ENCODE measurements around the gene HOXB6.

Gene HOXB6

GRCh38 chr17:48593840-48594537, 10.8 kb downstream of the HOXB6 start:
- DNase-seq = peak; percentile 54

GRCh38 chr17:48593126-48593829, 11.5 kb downstream of the HOXB6 start, which contains the start of gene HOXB5:
Gene HOXB5 (minus strand): TSS chr17:48593779. CDS start chr17:48593682, 97 bp downstream.
- no peak for DNase-seq

DNA sequence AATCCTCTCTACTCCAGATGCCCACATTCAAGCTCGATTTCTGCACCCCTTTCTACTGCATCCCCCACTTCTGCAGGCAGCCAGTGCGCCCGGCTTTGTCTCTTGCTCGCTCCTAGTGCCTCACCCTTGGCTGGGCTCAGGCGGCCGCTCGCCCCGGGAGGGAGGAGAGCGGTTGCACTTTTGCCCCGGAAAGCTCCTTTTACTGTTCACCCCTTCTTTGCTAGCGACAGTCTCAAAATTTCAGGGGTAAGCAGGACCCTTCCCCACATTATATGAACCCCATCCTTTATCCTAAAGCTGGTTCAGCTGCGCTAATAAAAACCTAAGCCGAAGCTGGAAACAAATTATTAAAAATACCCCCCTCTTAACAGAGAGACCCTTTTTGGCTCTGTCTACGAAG, 12.2 kb downstream of the HOXB6 start:
- DNase-seq = no peak

DNA sequence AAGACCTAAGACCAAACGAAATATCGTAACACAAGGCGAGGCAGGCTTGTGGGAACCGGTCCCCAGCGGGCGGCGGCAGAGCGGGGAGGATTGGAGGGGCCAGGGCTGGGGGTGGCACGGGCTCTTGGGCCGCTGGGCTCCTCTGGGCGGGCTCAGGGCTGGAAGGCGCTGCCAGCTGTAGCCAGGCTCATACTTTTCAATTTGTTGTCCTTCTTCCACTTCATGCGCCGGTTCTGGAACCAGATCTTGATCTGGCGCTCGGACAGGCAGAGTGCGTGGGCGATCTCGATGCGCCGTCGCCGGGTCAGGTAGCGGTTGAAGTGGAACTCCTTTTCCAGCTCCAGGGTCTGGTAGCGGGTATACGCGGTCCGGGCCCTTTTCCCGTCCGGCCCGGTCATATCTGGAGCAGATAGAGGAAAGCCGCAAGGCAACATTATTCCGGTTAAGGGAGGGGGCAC, 12.7 kb downstream of the HOXB6 start:
- no peak for DNase-seq

DNA sequence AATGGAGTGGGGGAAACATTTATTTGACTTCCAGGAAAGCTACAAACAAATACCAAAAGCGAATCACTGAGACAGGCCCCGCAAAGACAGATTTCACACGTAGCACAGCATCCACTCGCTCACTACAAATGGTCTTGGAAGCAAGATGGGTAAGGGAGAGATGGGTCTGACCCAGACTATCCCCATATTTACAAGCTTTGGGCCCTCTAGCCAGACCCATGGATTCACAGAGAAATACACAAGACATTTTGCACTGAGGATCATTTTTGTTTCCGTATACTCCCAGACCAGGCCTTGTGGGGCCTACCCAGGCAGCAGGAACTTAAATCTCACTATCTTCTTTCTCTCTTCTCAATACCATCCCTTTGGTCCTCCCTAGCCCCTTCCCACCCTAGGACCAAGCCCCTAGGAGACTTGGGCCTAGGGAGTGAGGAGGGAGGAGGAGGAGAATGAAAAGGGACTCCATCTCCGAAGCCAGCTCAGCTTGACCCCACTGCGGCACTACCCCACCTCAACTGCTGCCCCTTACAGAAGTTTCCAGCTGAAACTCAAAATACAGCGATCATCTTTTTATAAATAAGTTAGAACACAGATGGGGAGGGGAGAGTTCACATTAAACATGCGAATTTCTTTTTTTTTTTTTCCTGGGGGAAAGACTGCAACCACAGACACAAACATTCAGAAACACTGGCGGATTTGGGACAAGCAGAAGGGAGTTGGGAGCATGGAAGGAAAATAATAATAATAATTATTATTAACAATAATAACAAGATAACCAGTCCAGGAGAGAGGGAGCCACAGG, 13.3 kb downstream of the HOXB6 start:
- DNase-seq = no peak

GRCh38 chr17:48590607-48591161, 14.1 kb downstream of the HOXB6 start:
- no peak for DNase-seq

GRCh38 chr17:48589831-48590606, 14.8 kb downstream of the HOXB6 start, which contains the start of gene HOXB3:
Gene HOXB3 (minus strand): TSS chr17:48590241. CDS start chr17:48552474, 37,767 bp downstream.
- DNase-seq = no peak

DNA sequence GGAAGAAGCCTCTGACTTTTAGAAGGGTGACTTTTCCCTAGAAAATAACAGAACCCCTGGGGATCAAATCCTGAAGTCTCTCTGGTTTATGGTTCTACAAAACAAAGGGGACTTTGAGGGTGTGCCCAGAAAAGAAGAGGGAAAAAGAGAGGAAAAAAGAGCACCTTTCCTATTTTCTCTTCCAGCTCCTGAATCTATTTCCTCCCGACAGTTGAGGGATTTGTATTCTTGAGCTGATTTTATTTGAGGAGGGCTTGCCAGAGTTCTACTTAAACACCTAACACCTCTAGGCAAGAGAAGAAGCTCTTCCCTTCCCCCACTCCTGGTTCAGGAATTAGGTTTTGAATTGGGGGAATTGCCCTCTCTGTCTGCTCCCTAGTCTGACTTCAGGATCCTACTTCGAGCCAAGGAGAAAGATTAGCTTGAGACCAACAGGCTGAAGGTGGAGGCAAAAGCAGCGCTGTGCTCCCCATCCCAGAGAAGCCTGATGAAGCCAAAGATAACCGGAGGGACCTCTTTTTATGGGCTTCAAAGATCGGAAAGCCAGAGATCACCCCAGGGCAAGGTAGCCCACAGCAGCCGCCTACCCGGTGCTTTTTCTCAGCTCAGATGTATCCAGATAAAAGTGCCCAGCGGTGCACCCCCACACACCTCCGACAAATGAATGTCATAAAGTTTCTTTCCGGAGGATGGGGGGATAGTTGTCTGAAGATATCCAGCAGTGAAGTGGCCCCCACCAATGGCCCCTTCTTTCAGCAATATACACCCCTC, 15.5 kb downstream of the HOXB6 start:
- no peak for DNase-seq

GRCh38 chr17:48588528-48588927, 16.3 kb downstream of the HOXB6 start:
- no peak for DNase-seq

DNA sequence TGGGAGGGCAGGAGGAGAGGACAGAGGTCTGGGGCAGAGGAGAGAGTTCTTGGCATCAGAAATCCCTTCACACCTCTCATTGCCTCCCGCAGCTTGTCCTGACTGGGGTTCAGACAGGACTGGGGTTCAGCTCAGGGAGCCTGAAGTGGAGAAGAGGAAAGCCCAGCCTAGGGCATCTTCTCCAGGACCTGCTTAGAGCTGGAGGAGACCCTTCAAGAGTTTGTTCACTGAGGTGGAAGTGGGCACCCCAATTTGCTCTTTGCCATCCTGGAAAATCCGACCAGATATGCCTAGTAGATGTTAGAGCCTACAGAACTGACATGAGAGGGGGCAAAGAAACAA, 16.7 kb downstream of the HOXB6 start:
- DNase-seq = no peak

DNA sequence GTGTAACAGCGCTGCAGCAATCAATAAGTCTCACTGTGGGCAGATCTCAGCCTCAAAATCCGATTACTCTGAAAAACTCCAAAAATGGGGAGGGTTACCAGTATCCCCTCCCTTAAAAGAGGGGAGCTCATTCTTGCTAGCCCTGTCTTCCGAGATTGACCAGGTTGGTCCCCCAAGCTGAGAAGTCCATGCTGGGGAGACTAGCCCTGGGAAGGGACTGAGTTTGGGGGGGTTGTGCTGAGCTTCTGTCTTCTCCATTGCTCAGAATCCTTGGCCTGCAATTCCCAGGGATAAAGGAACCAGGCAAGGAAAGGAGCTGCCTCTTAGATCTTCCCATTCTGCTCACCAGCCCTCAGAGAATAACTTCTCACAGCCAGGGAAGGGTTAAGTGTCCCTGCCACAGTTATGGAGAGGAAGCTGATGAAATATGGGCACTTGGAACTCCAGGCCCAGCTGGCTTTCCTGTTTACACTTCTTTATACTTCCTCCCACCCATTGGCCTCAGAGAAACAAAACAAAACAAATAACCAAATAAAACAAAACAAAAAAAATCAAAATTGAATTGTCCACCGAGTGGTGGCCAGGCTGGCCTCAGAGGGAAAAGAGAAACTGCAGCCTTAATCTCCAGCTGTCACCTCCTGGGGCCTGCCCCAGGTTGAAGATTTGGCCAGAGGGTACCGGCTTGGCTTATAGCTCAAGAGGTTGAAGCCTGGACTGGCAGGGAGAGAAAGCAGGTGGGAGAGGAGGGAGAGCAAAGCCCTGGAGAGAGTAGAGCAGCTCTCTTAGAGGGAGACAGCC, 17.3 kb downstream of the HOXB6 start:
- DNase-seq = no peak

- DNase-seq = no peak
Measured at GRCh38 chr17:48586355-48587258, 18.2 kb downstream of the HOXB6 start.

- DNase-seq = no peak
Measured at GRCh38 chr17:48584223-48584741, 20.5 kb downstream of the HOXB6 start.

- no peak for DNase-seq
Measured at GRCh38 chr17:48583708-48584222, 21.0 kb downstream of the HOXB6 start.

DNA sequence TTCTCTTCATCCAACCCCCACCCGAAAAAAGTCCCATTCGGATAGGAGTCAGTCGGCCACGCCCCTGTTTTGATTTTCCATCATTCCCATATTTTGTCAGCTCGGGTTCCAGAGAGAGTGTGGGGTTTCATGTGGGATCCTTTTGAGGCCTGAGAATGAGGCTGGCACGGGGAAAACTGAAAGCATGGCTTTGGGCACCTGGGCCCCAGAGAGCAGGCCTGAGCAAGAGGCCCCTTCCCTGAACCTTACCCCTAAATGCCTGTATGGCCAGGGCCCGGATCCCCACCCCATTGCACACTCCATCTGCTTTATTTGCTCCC, 22.1 kb downstream of the HOXB6 start:
- DNase-seq = no peak

DNA sequence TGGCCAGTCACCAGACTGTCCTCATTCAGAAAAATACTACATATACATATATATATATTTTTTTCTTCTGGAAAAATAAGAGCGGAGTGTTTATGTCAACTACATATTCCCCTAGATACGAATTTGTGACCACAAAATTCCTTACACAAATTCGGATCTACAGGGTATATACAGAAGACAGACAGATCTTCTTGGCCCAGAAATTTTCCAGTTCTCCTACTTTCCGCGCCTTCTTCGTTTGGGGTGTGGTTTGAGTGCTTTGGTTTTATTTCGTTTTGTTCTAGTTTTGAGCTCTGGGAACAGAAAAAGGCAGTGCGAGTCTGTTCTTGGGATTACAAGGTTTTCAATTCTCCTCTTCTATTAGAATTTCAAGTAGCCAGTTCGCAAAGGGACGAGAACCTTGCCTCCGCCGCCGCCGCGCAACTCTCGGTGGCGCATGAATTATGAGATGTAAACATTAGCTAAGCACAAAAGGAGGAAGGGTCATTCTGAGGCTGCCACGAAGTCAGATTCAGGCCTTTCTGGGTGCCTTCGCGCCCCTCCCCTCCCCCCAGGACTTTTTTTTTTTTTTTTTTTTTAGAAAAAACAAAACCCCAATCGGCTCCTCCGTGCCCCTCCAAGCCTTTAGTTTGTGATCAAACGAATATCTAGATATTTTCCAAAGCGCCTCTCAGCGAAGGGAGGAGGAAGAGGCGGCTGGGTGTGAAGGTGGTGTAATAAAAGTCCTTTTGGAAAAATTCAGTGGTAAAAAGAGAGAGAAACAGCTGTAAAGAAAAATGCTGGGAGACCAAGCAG, 24.8 kb downstream of the HOXB6 start:
- no peak for DNase-seq

- no peak for DNase-seq
Measured at GRCh38 chr17:48579471-48579759, 25.4 kb downstream of the HOXB6 start.

- DNase-seq = no peak
Measured at GRCh38 chr17:48578616-48579470, 25.9 kb downstream of the HOXB6 start.
